HepG2 (cell line): ENCODE data around the gene VAPB. TPM values are rescaled to one million over a fixed set of nuclear protein-coding genes. Genes with fewer than 3 reads are reported as not detected.

ENCODE experiments used
- ATAC-seq: fragments of 200-7000 bp; cut with Tn5 transposase; 3 replicates; pipeline ENCODE4 v1.9.1; 2020; ENCODE audit warnings: mild to moderate bottlenecking, moderate library complexity
- BruUV-seq: library from RNA; stranded (reverse); fragments of 400-500 nt; replicated peaks from 2 replicates; lab custom pipeline; 2021; lab: Mats Ljungman, UMichigan
- CTCF ChIA-PET: fragments of 300-600 bp; formaldehyde crosslinking; extraction: SDS; loops from one replicate; lab custom pipeline; 2021; ENCODE audit warnings: low total read pairs, inconsistent platforms, low intra/inter-chr PET ratio; lab: Yijun Ruan, JAX
- POLR2A ChIA-PET: fragments of 350-600 bp; sonication (Branson Sonifier 250); formaldehyde crosslinking; loops from one replicate; lab custom pipeline; 2020; ENCODE audit warnings: antibody characterized with exemption, inconsistent platforms; lab: Yijun Ruan, JAX
- DNase-seq: peaks from one replicate; pipeline ENCODE4 v3.0.0-alpha.2; 2015; ENCODE audit warnings: low spot score
- FAIRE-seq: peaks from 3 replicates; lab custom pipeline; 2011; peaks lifted over from hg19 to GRCh38; lab: Jason Lieb, UNC
- H2AFZ ChIP-seq: one replicate; pipeline ENCODE4 v1.6.1; 2011; ENCODE audit warnings: low read length, inconsistent platforms
- H3K27ac ChIP-seq: fragments of 300-600 bp; 3 replicates; pipeline ENCODE4 v1.8.0; 2011; ENCODE audit warnings: mixed run types, mild to moderate bottlenecking, mixed read lengths, low read length, inconsistent platforms; ENCODE audit not compliant: insufficient read depth; ENCODE audit errors: extremely low read length
- H3K27me3 ChIP-seq, 2 experiments: fragments of 200-600 bp in 1 of 2; 2 replicates in 1 of 2; 3 replicates in 1 of 2; pipeline versions ENCODE4 v1.6.0 to v1.8.0; 2011; ENCODE audit warnings: low read length in 2 of 2, mild to moderate bottlenecking in 2 of 2, moderate library complexity in 2 of 2, inconsistent platforms in 1 of 2; ENCODE audit not compliant: insufficient read depth in 2 of 2, control insufficient read depth in 1 of 2
- H3K36me3 ChIP-seq, 2 experiments: fragments of 200-600 bp in 1 of 2; replicated peaks in 1 of 2; 2 replicates in 1 of 2; 3 replicates in 1 of 2; pipeline versions ENCODE4 v1.5.1 to v1.8.0; 2011; ENCODE audit warnings: low read length in 2 of 2, inconsistent platforms in 1 of 2; ENCODE audit not compliant: insufficient read depth in 2 of 2, control insufficient read depth in 1 of 2
- H3K4me1 ChIP-seq: 2 replicates; pipeline ENCODE4 v1.5.1; 2012; ENCODE audit warnings: low read length, inconsistent platforms; ENCODE audit not compliant: insufficient read depth
- H3K4me2 ChIP-seq: 2 replicates; pipeline ENCODE4 v1.6.0; 2011; ENCODE audit warnings: low read depth, low read length, inconsistent platforms
- H3K4me3 ChIP-seq, 3 experiments: fragments of 200-600 bp in 1 of 3; sonication (generic), shearing (Covaris generic) in 1 of 3; replicated peaks in 1 of 3; 2 replicates each; pipeline ENCODE4 v1.5.1; 2011 to 2016; ENCODE audit warnings: low read length in 3 of 3, inconsistent platforms in 2 of 3, low read depth in 2 of 3, mild to moderate bottlenecking in 2 of 3, control low read depth in 1 of 3, mixed read lengths in 1 of 3; ENCODE audit not compliant: insufficient read depth in 1 of 3
- H3K79me2 ChIP-seq: one replicate; pipeline ENCODE4 v1.6.1; 2011; ENCODE audit warnings: low read length, inconsistent platforms; ENCODE audit not compliant: insufficient read depth
- H3K9ac ChIP-seq: 2 replicates; pipeline ENCODE4 v1.6.0; 2011; ENCODE audit warnings: mild to moderate bottlenecking, low read depth, low read length, inconsistent platforms; ENCODE audit not compliant: insufficient read depth
- H3K9me3 ChIP-seq: 2 replicates; pipeline ENCODE4 v1.5.1; 2012; ENCODE audit warnings: mild to moderate bottlenecking, low read length
- H4K20me1 ChIP-seq: 2 replicates; pipeline ENCODE4 v1.6.0; 2011; ENCODE audit warnings: inconsistent platforms, mild to moderate bottlenecking, low read length, moderate library complexity; ENCODE audit not compliant: insufficient read depth
- ETS1 ChIP-seq: sonication (generic); formaldehyde crosslinking; IDR thresholded peaks from 2 replicates; pipeline ENCODE4 v1.4.0; 2020; ENCODE audit warnings: missing genetic modification reagents
- ISX ChIP-seq: sonication (generic); formaldehyde crosslinking; conservative IDR thresholded peaks from 2 replicates; pipeline ENCODE4 v1.5.0; 2020; ENCODE audit warnings: missing genetic modification reagents
- KAT8 ChIP-seq: IDR thresholded peaks from 2 replicates; pipeline ENCODE4 v1.6.1; 2016; ENCODE audit warnings: missing genetic modification reagents, missing compliant biosample characterization
- NFE2L1 ChIP-seq: sonication (generic); formaldehyde crosslinking; IDR thresholded peaks from 2 replicates; pipeline ENCODE4 v1.4.0; 2020; ENCODE audit warnings: missing genetic modification reagents, mild to moderate bottlenecking, borderline replicate concordance
- PAF1 ChIP-seq: IDR thresholded peaks from 2 replicates; pipeline ENCODE4 v1.6.1; 2016; ENCODE audit warnings: missing genetic modification reagents, missing compliant biosample characterization
- PCBP2 ChIP-seq: fragments of 200-400 bp; formaldehyde crosslinking; optimal IDR thresholded peaks from 2 replicates; pipeline ENCODE3; 2018; ENCODE audit warnings: low read length, low read depth; ENCODE audit not compliant: poor library complexity, severe bottlenecking
- PREB ChIP-seq: sonication (generic); formaldehyde crosslinking; IDR thresholded peaks from 2 replicates; pipeline ENCODE4 v1.4.0; 2020; ENCODE audit warnings: missing genetic modification reagents
- RXRB ChIP-seq: IDR thresholded peaks from 2 replicates; pipeline ENCODE4 v1.6.1; 2016; ENCODE audit warnings: borderline replicate concordance, missing genetic modification reagents, missing compliant biosample characterization
- TFE3 ChIP-seq: IDR thresholded peaks from 2 replicates; pipeline ENCODE4 v1.6.1; 2016
- U2AF2 ChIP-seq: fragments of 200-400 bp; formaldehyde crosslinking; IDR thresholded peaks from 2 replicates; pipeline ENCODE4 v1.6.1; 2017; ENCODE audit warnings: low read depth, mild to moderate bottlenecking, low read length
- ZBTB1 ChIP-seq: sonication (generic); formaldehyde crosslinking; IDR thresholded peaks from 2 replicates; pipeline ENCODE4 v1.4.0; 2020; ENCODE audit warnings: missing genetic modification reagents, borderline replicate concordance
- ZNF24 ChIP-seq: fragments of 450-650 bp; IDR thresholded peaks from 2 replicates; pipeline ENCODE4 v1.6.1; 2017; ENCODE audit warnings: antibody characterized with exemption, mild to moderate bottlenecking
- ZNF530 ChIP-seq: sonication (generic); formaldehyde crosslinking; IDR thresholded peaks from 2 replicates; pipeline ENCODE4 v1.5.0; 2020; ENCODE audit warnings: low read depth, mild to moderate bottlenecking, missing genetic modification reagents
- ZNF605 ChIP-seq: sonication (generic); formaldehyde crosslinking; IDR thresholded peaks from 2 replicates; pipeline ENCODE4 v1.8.0; 2022; ENCODE audit warnings: mild to moderate bottlenecking, missing genetic modification reagents
- ZSCAN20 ChIP-seq: sonication (generic); formaldehyde crosslinking; IDR thresholded peaks from 2 replicates; pipeline ENCODE4 v1.4.0; 2020; ENCODE audit warnings: missing genetic modification reagents, mild to moderate bottlenecking, borderline replicate concordance
- WGBS: methylation state at CpG from one replicate; pipeline ENCODE4 v1.1.6; 2017; ENCODE audit warnings: low lambda C conversion rate; 5-methylcytosine and 5-hydroxymethylcytosine counted together
- in situ Hi-C: cut with HindIII; loops from 2 replicates; pipeline ENCODE4 v1.10.0; 2017; ENCODE audit warnings: low pct_unique_long_range_greater_than_20kb; ENCODE audit not compliant: extremely low pct_ligation_motif_present
- intact Hi-C: fragments of 100-400 bp; cut with micrococcal nuclease; formaldehyde crosslinking; loops from one replicate; pipeline ENCODE4 v1.10.0; 2022; ENCODE audit not compliant: unreplicated experiment
- polyA plus RNA-seq, 8 experiments: library from polyadenylated mRNA; depleted of rRNA in 3 of 8; stranded (reverse) in 7 of 8; unstranded in 1 of 8; fragments of >200 nt; fragmentation: Illumina TruSeq in 4 of 8; extraction: Trizol in 4 of 8; gene quantifications; 2 replicates each; pipeline versions ENCODE4 v1.2.1 to v1.2.3, GENCODE V29; 2011 to 2016; ENCODE audit warnings: low read depth in 4 of 8, missing spikeins in 1 of 8, mixed read lengths in 1 of 8; ENCODE audit not compliant: insufficient read depth in 1 of 8
- total RNA-seq, 5 experiments: library from RNA; depleted of rRNA; stranded (reverse); fragments of >200 nt; fragmentation: Illumina TruSeq; extraction: Trizol; gene quantifications; 2 replicates each; pipeline ENCODE4 v1.2.3, GENCODE V29; 2016; ENCODE audit warnings: low read depth in 1 of 5

Gene VAPB
- total and polyA plus RNA-seq, 2 of the 13 experiments (the other 11 are each of a cell fraction or from before 2014, with no cell fraction given), result 18.6 to 48.5 TPM

- DNase-seq (no peak), FAIRE-seq (no peak), ATAC-seq (no peak)
- H3K27ac ChIP-seq, result no peak overlapping the region
- CTCF ChIA-PET, result no interaction called here
- intact Hi-C loops, result no loop called here
- peaks cover 0 to 9% of the 10 kb centered on the region in 2 experiments; a peak in 3 of 5 replicates for H3K27me3 ChIP-seq
- H3K9ac ChIP-seq, result no peak overlapping the region
- 36% methylated on average over 1 of the region's 1 CpG for WGBS
- no peaks in the 10 kb centered on the region for H3K36me3 ChIP-seq
- no peak overlapping the region for H3K4me2 ChIP-seq
- TF ChIP-seq ZNF605 (CRISPR knock-in tag), result no peak
- peak; percentile 86 for TF ChIP-seq ZNF24
- no peak overlapping the region for H2AFZ ChIP-seq
- peaks cover 12% of the 10 kb centered on the region for H3K9me3 ChIP-seq
- in situ Hi-C loops, result no loop called here
- no peak overlapping the region for H3K4me3 ChIP-seq
- peaks cover 34% of the 10 kb centered on the region for H3K4me1 ChIP-seq
- POLR2A ChIA-PET, result interaction anchor here (1.7 kb wide), 1 partner anchor 12 kb away, joined by 4 read pairs; the partner anchor contains the start of gene VAPB
- H3K79me2 ChIP-seq, result no peaks in the 10 kb centered on the region
- H4K20me1 ChIP-seq, result no peaks in the 10 kb centered on the region
- BruUV-seq, result no TSS peak
These were observed 12.0 kb upstream of the VAPB start for GRCh38 chr20:58377017-58377416.

DNA sequence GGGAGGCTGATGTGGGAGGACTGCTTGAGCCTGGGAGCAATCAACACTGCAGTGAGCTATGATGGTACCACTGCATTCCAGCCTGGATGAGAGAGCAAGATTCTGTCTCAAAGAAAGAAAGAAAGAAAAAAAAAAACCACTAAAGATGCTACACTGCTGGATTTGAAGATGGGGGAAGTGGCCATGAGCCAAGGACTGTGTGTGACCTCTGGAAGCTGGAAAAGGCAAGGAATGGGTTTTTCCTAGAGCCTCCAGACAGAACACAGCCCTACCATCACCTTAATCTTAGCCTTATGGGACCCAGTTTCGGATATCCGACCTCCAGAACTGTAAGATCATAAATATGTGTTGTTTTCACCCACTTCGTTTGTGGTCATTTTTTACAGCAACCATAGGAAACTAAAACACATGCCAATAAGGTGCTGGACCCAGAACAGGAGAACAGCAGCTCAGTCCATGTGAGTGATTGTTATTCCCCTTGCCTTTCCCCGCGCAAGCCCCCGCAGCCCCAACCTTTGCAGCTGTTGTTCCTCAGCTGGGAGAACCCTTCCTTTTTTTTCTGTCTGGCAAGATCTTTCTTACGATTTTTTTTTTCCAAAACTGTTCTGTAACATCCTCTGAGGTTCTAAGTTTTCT lies 11.1 kb upstream of the VAPB start:
- POLR2A ChIA-PET, result interaction anchor here (1.7 kb wide), 1 partner anchor 11 kb away, joined by 4 read pairs; the partner anchor contains the start of gene VAPB
- Histone ChIP-seq H3K4me1 (peaks cover 29% of the 10 kb centered on the region), H3K27ac (no peak overlapping the region), H2AFZ (no peak overlapping the region), H3K9me3 (peaks cover 15% of the 10 kb centered on the region), H3K4me3 (no peak overlapping the region), H3K4me2 (no peak overlapping the region), H3K79me2 (no peaks in the 10 kb centered on the region), H3K36me3 (no peaks in the 10 kb centered on the region), H3K27me3 (peaks cover 0 to 16% of the 10 kb centered on the region in 2 experiments; a peak in 3 of 5 replicates), H4K20me1 (no peaks in the 10 kb centered on the region), H3K9ac (no peak overlapping the region)
- in situ Hi-C loops (no loop called here), intact Hi-C loops (no loop called here)
- TF ChIP-seq PCBP2, result no peak
- TF ChIP-seq PREB, result no peak
- TF ChIP-seq TFE3 (CRISPR knock-in tag), result no peak
- no peak for TF ChIP-seq ZBTB1 (CRISPR knock-in tag)
- TF ChIP-seq NFE2L1 (CRISPR knock-in tag), result no peak
- no peak for TF ChIP-seq ISX (CRISPR knock-in tag)
- no peak for TF ChIP-seq RXRB (CRISPR knock-in tag)
- TF ChIP-seq ETS1 (CRISPR knock-in tag), result no peak
- no peak for TF ChIP-seq KAT8 (CRISPR knock-in tag)
- TF ChIP-seq ZNF530 (CRISPR knock-in tag), result no peak
- no peak for TF ChIP-seq PAF1 (CRISPR knock-in tag)
- no peak for TF ChIP-seq U2AF2
- TF ChIP-seq ZSCAN20 (CRISPR knock-in tag), result no peak
- BruUV-seq, result no TSS peak
- no peak for ATAC-seq
- CTCF ChIA-PET, result no interaction called here
- 34% methylated on average over 7 of the region's 7 CpGs for WGBS
- no peak for DNase-seq
- FAIRE-seq, result no peak
